Measurements from ENCODE around the gene ARMC9.
"Not testable (repeated sequence)": the region's sequence is repeated elsewhere in the genome, so short reads cannot be mapped to it uniquely, and the experiment has no call there.

Gene ARMC9

GRCh38 chr2:231369580-231370428, 171.4 kb downstream of the ARMC9 start:
- DNase-seq: no peak

DNA sequence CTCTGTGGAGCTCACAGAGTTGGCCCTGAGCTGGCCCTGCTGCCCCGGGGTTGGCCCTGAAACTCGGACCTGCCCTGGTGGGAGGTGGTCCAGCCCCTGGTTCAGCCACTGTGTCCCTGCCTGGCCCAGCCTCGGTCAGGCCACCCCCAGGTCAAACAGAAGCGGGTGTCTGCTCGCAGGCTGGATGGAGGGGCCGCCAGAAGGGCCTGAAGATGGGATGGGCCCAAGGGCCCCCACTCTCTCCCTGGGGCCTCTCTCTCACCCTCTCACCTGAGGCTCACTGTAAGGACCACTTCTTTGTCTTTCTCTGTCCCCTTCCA, 172.0 kb downstream of the ARMC9 start:
- no peak for DNase-seq

- no peak for DNase-seq
Measured at GRCh38 chr2:231370749-231371429, 172.5 kb downstream of the ARMC9 start.

DNA sequence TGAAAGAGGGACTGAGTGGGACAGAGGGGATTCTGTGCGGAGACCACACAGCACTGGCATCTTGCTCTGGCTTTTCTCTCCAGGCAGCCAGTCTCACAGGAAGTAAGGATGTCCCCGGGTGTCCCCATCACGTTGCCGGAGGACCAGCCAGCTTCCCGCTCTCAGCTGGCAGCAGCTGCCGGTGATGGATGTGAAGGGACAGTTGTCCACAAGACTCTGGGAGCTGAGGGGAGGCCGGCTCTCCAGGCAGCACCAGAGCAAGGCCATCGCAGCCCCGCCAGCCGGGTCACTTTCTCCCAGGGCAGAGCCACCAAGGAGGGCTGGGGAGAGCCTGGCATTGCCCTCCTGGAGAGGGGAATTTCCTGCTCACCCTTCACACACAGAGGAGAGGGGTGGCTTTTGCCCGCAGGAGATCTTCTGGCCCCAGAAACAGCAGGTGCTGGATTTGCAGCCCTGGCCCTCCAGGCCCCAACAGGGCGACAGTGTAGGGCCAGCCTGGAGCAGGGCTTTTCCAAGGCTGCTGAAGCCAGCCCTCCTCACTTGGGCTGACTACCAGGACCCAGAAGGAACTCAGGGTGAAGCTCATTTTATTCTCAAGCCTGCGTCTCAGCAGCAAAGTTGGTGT, 173.1 kb downstream of the ARMC9 start:
- no peak for DNase-seq

DNA sequence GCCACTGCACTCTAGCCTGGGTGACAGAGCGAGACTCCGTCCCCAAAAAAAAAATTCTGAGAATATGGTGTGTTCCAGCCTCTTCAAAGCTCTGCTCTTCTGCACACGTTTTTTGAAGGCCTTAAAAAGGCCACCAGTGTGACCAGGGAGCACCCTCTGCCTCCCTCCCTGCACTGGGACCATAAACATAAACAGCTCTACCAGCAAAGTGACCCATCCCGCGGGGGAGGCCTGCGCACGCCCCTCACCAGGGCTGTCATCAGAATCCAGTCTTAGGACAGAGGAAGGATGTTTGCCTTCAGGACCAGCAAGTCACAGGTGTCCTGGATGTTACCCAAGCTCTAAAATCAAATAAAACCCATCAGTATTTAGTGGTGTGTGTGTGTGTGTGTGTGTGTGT, 173.9 kb downstream of the ARMC9 start:
- DNase-seq: no peak

DNA sequence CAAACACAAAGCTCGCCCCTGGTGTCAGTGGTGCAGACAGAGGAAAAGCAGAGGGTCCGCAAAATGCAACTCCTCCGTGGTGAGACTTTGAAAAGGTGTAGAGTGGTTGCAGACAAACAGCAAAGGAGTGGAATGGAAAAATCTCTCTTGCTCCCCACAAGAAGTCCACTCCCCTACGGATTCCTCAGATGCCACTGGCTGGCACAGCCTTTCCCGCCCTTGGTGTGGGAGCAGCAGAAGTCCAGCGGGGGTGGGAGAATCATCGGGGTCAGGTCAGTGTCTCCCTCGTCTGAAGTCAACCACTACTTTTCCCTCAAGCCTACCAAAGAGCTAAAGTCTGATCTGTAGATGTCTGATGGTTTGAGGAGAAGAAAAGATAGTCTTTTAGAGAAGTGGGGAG, 174.8 kb downstream of the ARMC9 start:
- no peak for DNase-seq

- no peak for DNase-seq
Measured at GRCh38 chr2:231373786-231374349, 175.4 kb downstream of the ARMC9 start.

- DNase-seq: no peak
Measured at GRCh38 chr2:231374771-231375170, 176.3 kb downstream of the ARMC9 start.

DNA sequence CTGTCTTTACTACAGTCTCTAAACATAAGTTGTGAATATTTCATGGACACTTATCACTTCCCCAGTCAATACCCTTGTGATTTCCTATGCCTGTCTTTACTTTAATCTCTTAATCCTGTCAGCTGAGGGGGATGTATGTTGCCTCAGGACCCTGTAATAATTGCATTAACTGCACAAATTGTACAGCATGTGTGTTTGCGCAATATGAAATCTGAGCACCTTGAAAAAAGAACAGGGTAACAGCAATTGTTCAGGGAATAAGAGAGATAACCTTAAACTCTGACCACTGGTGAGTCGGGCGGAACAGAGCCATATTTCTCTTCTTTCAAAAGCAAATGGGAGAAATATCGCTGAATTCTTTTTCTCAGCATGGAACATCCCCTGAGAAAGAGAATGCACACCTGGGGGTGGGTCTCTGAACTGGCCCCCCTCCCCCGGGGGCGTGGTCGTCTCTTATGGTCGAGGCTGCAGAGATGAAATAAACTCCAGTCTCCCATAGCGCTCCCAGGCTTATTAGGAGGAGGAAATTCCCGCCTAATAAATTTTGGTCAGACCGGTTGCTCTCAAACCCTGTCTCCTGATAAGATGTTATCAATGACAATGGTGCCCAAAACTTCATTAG, 177.7 kb downstream of the ARMC9 start:
- not testable (repeated sequence) for DNase-seq

DNA sequence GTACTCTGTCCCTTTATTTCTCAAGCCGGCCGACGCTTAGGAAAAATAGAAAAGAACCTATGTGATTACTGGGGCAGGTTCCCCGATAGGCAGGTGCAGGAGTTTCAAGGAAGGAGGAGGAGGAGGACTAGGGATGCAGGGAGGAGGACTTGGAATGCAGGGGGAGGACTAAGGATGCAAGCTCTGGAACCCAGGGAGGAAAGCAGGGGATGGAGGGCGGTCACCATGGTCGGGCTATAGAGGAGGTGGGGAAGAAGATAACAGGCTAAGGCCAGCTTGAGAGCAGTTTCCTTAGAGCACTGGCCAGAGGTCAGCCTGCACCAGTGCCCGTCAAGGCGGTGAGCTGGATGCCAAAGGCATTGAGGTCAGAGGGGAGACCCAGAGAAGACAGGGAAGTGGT, 178.4 kb downstream of the ARMC9 start:
- no peak for DNase-seq

DNA sequence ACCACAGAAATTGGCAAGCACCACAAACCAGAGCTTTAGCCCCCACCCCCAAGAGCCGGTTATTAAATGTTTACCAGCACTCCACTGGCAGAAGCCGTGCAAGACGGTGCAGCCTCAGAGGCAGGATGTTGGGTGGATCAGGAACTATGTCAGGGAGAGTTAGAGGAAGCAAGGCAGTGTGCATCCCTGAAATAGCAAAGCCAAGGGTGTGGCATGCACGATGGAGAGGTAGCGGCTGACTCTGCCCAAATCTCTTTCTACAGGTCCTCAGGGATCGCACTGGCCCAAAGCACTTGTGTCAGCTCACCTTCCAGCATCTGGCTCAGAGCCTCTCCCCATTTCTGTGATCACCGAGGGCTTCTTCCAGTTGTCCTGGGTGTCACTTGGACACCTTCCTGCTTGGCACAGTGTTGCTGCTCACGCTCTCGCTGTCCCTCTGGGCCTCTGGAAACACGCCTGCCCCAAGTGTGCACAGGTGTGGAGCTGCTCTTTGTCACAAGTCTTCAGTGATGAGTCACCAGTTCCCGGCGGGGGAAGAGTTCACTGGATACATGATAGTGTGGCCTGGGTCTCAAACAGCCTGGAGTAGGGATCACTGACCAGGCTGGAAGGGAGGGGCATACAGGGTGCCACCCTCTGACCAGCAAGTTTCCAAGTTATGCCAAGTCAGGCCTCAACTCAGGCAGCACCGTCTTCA, 179.7 kb downstream of the ARMC9 start:
- no peak for DNase-seq

GRCh38 chr2:231379266-231380215, 181.1 kb downstream of the ARMC9 start:
- DNase-seq: no peak

- no peak for DNase-seq
Measured at GRCh38 chr2:231380307-231380706, 181.9 kb downstream of the ARMC9 start.

DNA sequence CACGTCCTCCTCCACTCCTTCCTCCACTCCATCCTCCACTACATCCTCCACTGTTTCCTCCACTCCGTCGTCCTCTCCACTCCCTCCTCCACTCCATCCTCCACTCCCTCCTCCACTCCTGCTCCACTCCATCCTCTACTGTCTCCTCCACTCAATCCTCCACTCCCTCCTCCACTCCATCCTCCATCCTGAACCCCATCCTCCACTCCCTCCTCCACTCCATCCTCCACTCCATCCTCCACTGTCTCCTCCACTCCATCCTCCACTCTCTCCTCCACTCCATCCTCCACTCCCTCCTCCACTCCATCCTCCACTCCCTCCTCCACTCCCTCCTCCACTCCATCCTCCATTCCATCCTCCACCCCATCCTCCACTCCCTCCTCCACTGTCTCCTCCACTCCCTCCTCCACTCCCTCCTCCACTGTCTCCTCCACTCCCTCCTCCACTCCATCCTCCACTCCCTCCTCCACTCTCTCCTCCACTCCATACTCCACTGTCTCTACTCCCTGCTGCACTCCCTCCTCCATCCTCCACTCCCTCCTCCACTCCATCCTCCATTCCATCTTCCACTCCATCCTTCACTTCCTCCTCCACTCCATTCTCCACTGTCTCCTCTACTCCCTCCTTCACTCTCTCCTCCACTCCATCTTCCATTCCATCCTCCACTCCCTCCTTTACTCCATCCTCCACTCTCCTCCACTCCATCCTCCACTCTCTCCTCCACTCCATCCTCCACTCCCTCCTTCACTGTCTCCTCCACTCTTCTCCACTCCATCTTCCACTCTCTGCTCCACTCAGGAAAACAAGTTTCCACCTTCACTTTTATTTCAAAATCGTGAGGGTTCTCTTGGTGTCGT, 182.8 kb downstream of the ARMC9 start:
- DNase-seq: no peak

GRCh38 chr2:231382116-231382515, 183.7 kb downstream of the ARMC9 start:
- DNase-seq: no peak

DNA sequence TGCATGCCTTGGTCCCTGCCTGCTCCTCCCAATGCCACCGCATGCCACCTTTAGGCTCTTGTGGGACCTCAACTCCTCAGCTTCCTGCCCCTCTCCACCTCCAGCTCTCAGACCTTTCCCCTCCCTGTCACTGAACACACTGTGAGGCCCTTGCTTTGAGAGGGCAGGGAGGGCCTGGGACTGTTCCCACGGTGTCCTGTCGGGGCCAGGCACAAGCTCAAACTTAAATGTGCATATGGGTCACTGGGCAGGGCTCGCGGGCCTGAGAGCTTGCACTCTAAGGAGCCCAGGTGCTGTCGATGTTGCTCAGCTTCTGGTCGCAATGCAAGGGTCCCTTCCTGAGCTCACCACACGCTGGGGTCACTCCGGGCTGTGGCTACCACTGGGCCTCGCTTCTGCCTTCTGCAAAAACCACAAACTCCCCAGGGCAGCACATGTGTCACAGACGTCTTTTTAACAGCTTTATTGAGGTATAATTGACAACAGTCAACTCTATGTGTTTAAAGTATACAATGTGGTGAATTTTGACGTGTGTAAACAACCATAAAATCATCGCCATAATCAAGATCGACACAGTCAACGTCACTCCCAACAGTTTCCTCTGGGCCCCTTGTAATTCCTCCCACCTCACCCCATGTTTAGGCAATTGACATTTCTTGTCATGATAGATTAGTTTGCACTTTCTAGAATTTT, 185.1 kb downstream of the ARMC9 start:
- no peak for DNase-seq

- no peak for DNase-seq
Measured at GRCh38 chr2:231384109-231384435, 185.6 kb downstream of the ARMC9 start.

- DNase-seq: no peak
Measured at GRCh38 chr2:231384970-231385369, 186.5 kb downstream of the ARMC9 start.

DNA sequence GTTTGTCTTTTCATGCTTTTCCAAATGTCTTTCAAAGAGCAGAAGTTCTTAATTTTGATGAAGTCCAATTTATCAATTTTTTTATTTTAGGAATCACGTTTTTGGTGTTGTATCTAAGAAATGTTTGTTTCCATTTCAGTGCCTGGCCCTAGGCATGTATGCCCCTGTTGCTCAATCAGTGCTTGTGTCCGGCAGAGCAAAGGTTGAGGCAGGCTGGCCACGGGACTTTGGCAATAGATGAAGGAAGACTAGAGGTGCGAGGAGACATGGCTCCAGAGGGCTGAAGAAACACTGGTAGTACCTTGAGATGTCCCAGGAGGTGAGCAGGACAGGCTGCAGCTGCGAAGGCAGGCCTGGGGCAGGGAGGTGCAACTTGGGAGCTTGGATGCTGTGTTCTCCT, 187.0 kb downstream of the ARMC9 start:
- no peak for DNase-seq

DNA sequence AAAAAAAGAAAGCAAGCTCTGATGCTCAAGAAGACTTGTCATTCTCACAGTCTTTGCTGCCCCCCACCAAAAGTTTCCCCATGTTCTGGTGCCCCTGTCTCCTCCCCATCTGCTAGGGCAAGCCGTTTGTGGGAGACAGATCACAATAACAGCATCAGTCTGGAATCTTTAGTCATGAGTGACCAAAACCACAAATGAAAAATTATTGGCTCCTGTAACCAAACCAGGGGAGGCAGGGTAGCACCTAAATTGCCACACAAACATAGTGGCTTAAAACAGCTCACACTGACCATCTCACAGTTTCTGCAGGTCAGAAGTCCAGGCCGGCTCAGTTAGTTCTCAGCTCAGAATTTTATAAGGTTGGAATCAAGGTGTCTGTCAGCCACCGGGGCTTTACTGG, 188.0 kb downstream of the ARMC9 start:
- no peak for DNase-seq

Measured in CD4-positive, alpha-beta T cell treated with Interleukin-4 for 1 hour (primary cell).